Heart right ventricle (tissue), 16 donors: ENCODE results near the gene NADSYN1. TPM values are rescaled to one million over a fixed set of nuclear protein-coding genes. Genes with fewer than 3 reads are reported as not detected.

Experiments used
- ATAC-seq, 8 donors: fragments of 200-7000 bp; cut with Tn5 transposase; one replicate each; pipeline ENCODE4 v1.9.1; 2020; ENCODE audit warnings: mild to moderate bottlenecking in 8 of 8, moderate library complexity in 8 of 8, moderate number of reproducible peaks in 1 of 8
- DNase-seq, 2 donors: peaks; one replicate each; pipeline ENCODE4 v3.0.0-alpha.2; 2020
- H3K27ac ChIP-seq, 10 donors: fragments of 200-600 bp; sonication (generic) in 2 of 10; one replicate each; pipeline versions ENCODE4 v1.5.0 to v1.8.0; 2020 to 2022; ENCODE audit warnings: mild to moderate bottlenecking in 3 of 10
- H3K27me3 ChIP-seq, 7 donors: fragments of 200-600 bp; one replicate each; pipeline ENCODE4 v1.8.0; 2021 to 2022; ENCODE audit warnings: mild to moderate bottlenecking in 2 of 7
- H3K36me3 ChIP-seq, 9 donors: fragments of 200-600 bp; sonication (generic) in 1 of 9; one replicate each; pipeline versions ENCODE4 v1.5.0 to v1.8.0; 2020 to 2022; ENCODE audit warnings: mild to moderate bottlenecking in 2 of 9
- H3K4me1 ChIP-seq, 9 donors: fragments of 200-600 bp; sonication (generic) in 1 of 9; one replicate each; pipeline versions ENCODE4 v1.5.0 to v1.8.0; 2020 to 2022; ENCODE audit warnings: mild to moderate bottlenecking in 4 of 9
- H3K4me3 ChIP-seq, 10 donors: fragments of 200-600 bp; sonication (generic) in 2 of 10; one replicate each; pipeline versions ENCODE4 v1.5.0 to v1.8.0; 2020 to 2022; ENCODE audit warnings: mild to moderate bottlenecking in 7 of 10, moderate library complexity in 2 of 10
- H3K9me3 ChIP-seq, 11 donors: fragments of 200-600 bp in 10 of 11; sonication (generic) in 2 of 11; one replicate each; pipeline versions ENCODE4 v1.5.0 to v1.8.0; 2013 to 2022; ENCODE audit warnings: mild to moderate bottlenecking in 2 of 11, control low read depth in 1 of 11, moderate library complexity in 1 of 11
- WGBS, 2 donors: extraction: QIAGEN DNeasy Blood & Tissue Kit; methylation state at CpG; one replicate each; pipeline ENCODE4 v1.1.7; 2013; ENCODE audit warnings: inconsistent platforms in 1 of 2; 5-methylcytosine and 5-hydroxymethylcytosine counted together
- intact Hi-C, 10 donors: fragments of 100-400 bp; cut with DNase I; formaldehyde crosslinking; loops; one replicate each; pipeline versions ENCODE4 v1.11.1 to v1.14.2; 2022
- polyA plus RNA-seq, 2 donors: library from polyadenylated mRNA; stranded (reverse); fragments of 200-250 nt; gene quantifications; one replicate each; pipeline ENCODE4 v1.2.3, GENCODE V29; 2013
- total RNA-seq, 10 donors: library from RNA; stranded (reverse); fragmentation: NEBNext Ultra II Directional in 3 of 10; extraction: Animal tissue kit (Norgen Biotek cat#: 25700) in 3 of 10; gene quantifications; one replicate each; pipeline versions ENCODE4 v1.2.1 to v1.2.4, GENCODE V29; 2021 to 2023
- TF ChIP-seq, protein P1 (sequence below), 9 donors: fragments of 200-600 bp; sonication (generic) in 2 of 9; IDR thresholded peaks; one replicate each; pipeline versions ENCODE4 v1.5.0 to v1.8.0; 2021 to 2022; ENCODE audit warnings: antibody characterized with exemption in 9 of 9, mild to moderate bottlenecking in 5 of 9, moderate library complexity in 1 of 9
- donor health status: Arrhythmogenic right ventricular cardiomyopathy.
- donor health status: ischemic (EF 13 %, LVEDD 7.1; RV severe dilation, severe dysfunction).
- donor health status: healthy with polysubstance abuse.
- donor health status: DM: no; HTN: yes; CAD: no.
- donor health status: DM: no; HTN: no; CAD: no.
- donor health status: ischemic (EF 25% LVEDD 6.9; RV normal size, moderate dysfunction).
- donor health status: ischemic (EF 25% LVEDD 5.7; RV mildly dilated, moderate dysfunction).
- donor health status: healthy.
- donor health status: DM: yes; HTN: yes; CAD: no.
- donor health status: Ischemic cardiomyopathy.
- donor health status: ischemic (EF 35%, LVEDD 5.7; RV mildly dilated, moderate dysfunction).
- donor health status: nonischemic (EF 11% LVEDD 7.7; RV severe dilation, severe dysfunction).
- donor health status: DM: yes; HTN: yes; CAD: no.
- donor health status: PGD.
- donor health status: ischemic (EF 29% LVEDD 5.4; RV normal size, mild dysfunction).
- donor health status: nonischemic (EF 23%, LVEDD 6.1; RV moderate dilation, normal function).

The NADSYN1 gene
- total and polyA plus RNA-seq, 12 donors, result 13.4 to 32.0 (median 16.9) TPM

DNA sequence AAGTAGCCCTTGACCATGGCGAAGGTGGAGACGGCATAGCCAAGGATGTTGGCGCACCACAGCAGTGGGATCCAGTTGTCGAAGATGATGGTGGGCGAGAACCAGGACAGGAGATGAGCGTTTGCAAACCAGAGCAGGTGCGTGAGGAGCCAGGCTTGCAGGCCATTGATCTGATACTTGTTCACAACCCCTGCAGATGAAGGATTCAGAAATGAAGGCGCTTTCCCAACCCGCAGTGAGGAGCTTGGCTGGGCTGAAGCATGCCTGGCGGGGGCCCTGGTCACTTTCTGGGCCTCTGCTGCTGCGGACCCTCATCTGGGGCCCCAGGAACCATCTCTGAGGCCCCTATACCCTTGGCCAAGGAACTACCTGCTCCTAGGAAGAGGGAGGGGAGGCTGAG is 11.8 kb upstream of the NADSYN1 start:
- WGBS, 2 donors, result 97 to 98% methylated on average over 11 of the region's 11 CpGs
- intact Hi-C loops, result no loop called here
- Histone ChIP-seq H3K9me3 (peaks cover 0 to 8% (median 0%) of the 10 kb centered on the region in 11 donors), H3K27me3 (no peaks in the 10 kb centered on the region), H3K27ac (no peak overlapping the region), H3K4me3 (no peak overlapping the region), H3K36me3 (peaks cover 0 to 81% (median 8%) of the 10 kb centered on the region in 9 donors), H3K4me1 (no peaks in the 10 kb centered on the region)
- ATAC-seq (no peak), DNase-seq (no peak)
- TF ChIP-seq, protein P1, sequence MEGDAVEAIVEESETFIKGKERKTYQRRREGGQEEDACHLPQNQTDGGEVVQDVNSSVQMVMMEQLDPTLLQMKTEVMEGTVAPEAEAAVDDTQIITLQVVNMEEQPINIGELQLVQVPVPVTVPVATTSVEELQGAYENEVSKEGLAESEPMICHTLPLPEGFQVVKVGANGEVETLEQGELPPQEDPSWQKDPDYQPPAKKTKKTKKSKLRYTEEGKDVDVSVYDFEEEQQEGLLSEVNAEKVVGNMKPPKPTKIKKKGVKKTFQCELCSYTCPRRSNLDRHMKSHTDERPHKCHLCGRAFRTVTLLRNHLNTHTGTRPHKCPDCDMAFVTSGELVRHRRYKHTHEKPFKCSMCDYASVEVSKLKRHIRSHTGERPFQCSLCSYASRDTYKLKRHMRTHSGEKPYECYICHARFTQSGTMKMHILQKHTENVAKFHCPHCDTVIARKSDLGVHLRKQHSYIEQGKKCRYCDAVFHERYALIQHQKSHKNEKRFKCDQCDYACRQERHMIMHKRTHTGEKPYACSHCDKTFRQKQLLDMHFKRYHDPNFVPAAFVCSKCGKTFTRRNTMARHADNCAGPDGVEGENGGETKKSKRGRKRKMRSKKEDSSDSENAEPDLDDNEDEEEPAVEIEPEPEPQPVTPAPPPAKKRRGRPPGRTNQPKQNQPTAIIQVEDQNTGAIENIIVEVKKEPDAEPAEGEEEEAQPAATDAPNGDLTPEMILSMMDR (IDR thresholded peaks at IDR 0.05), result no peak

DNA sequence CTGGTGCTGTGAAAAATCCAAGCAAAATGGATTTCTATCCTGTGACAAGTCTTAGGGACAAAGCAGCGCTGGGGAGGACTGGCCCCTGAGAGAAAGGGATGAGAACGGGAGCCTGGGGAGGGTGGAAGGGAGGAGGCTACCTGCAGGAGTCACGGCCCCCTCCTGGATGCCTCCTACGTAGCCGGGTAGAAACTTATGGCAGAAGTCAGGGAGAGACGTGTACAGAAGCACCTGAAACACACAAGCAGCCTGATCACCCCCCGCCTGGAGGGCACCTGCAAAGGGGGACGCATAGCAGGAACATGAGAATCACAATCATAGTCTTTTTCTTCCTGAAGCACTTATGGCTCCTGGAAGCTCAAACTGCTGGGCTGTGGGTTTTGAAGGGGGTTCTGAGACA is 10.9 kb upstream of the NADSYN1 start:
- intact Hi-C loops, result no loop called here
- WGBS, 2 donors, result 93 to 94% methylated on average over 8 of the region's 8 CpGs

DNA sequence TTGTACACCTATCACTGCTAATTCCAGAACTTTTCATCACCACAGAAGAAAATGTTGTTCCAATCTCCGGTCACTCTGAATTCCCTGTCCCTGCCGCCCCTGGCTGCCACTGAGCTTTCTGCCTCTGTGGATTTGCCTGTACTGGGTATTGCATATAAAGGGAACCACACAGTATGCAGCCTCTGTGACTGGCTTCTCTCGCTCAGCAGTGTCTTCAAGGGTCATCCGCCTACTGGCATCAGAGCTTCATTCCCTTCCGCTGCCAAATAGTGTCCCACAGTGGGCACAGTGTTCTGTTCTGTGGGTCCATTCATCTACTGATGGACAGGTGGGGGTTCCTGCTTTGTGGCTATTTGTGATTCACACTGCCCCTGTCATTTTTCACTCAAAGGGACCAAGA is 10.1 kb upstream of the NADSYN1 start:
- Histone ChIP-seq H3K4me3 (no peak overlapping the region), H3K27me3 (no peaks in the 10 kb centered on the region), H3K36me3 (peaks cover 0 to 70% (median 8%) of the 10 kb centered on the region in 9 donors), H3K9me3 (peaks cover 0 to 12% (median 0%) of the 10 kb centered on the region in 11 donors), H3K27ac (no peak overlapping the region), H3K4me1 (peaks cover 0 to 11% (median 4%) of the 10 kb centered on the region in 9 donors)
- DNase-seq (no peak), ATAC-seq (no peak)
- TF ChIP-seq, protein P1 (IDR thresholded peaks at IDR 0.05), result no peak
- WGBS, 2 donors, result 95 to 97% methylated on average over 5 of the region's 5 CpGs
- intact Hi-C loops, result no loop called here

More for the DNA sequence above, 10.9 kb upstream of the NADSYN1 start:
- TF ChIP-seq, protein P1 (IDR thresholded peaks at IDR 0.05), result no peak
- Histone ChIP-seq H3K4me1 (peaks cover 0 to 3% (median 0%) of the 10 kb centered on the region in 9 donors), H3K27me3 (no peaks in the 10 kb centered on the region), H3K4me3 (no peak overlapping the region), H3K36me3 (peaks cover 0 to 77% (median 8%) of the 10 kb centered on the region in 9 donors), H3K27ac (no peak overlapping the region), H3K9me3 (peaks cover 0 to 12% (median 0%) of the 10 kb centered on the region in 11 donors)
- DNase-seq (no peak), ATAC-seq (no peak)

DNA sequence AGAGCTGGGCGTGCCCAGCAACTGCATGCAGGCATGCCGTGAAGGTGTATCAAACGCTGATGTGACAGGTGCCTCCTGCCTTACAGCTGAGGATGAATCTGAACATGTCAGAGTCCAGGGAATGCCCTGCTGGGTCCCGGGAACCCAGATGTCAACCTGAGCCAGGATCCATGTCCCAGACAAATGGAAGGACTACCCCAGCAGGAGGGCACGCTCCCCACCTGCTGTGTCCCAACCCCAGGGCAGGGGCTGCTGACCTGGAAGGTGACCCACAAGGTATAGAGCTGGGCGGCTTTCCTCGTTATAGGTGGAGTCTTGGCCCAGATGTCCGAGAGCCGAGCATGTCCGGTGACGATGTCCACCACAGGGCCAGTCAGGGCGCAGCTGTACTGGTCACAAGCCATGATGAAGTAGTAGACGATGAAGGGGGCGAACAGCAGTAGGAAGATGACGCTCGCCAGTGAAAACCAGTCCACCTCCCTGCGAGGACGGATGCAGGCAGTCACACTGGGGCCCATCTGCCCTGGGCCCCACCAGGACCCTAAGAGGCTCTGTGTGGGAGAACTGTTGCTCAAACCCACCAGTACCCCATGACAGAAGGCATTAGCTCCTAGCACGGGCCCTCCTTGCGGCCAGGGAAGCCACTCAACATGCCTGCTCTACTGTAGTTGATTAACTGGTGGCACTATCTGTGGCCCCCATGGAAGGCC is 9.1 kb upstream of the NADSYN1 start:
- Histone ChIP-seq H3K4me3 (no peak overlapping the region), H3K36me3 (peaks cover 0 to 60% (median 6%) of the 10 kb centered on the region in 9 donors), H3K27me3 (no peaks in the 10 kb centered on the region), H3K4me1 (peaks cover 0 to 15% (median 9%) of the 10 kb centered on the region in 9 donors), H3K9me3 (peaks cover 0 to 12% (median 0%) of the 10 kb centered on the region in 11 donors), H3K27ac (no peak overlapping the region)
- ATAC-seq, result no peak
- TF ChIP-seq, protein P1 (IDR thresholded peaks at IDR 0.05), result no peak
- intact Hi-C loops, result no loop called here
- WGBS, 2 donors, result 95 to 98% methylated on average over 20 of the region's 20 CpGs
- DNase-seq, result no peak
